Fibroblast of gingiva (primary cell): ENCODE results near the gene KDM7A.

Experiments
- DNase-seq: peaks from one replicate; pipeline ENCODE4 v3.0.0-alpha.2; 2011; ENCODE audit warnings: low read depth

KDM7A gene

DNA sequence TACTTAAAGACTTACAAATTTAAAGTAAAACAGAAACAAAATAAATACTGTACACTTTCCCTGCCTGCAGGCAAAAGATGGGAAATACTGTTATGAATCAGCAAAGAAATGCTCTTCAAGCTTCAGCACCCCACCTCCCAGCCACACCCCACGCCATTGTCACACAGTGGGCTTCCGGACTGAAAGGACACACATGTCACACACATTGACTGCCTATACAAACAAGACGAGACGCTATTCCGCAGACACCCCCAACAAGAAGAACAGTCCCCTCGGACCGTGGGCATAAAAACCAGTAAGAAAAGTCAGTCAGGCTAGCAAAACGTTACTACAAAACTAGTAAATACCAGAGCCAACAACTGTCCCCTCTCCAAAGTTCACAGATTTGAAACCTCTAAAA, 91.8 kb downstream of the KDM7A start:
- DNase-seq = no peak

GRCh38 chr7:140084142-140084655, 92.6 kb downstream of the KDM7A start:
- DNase-seq = no peak

DNA sequence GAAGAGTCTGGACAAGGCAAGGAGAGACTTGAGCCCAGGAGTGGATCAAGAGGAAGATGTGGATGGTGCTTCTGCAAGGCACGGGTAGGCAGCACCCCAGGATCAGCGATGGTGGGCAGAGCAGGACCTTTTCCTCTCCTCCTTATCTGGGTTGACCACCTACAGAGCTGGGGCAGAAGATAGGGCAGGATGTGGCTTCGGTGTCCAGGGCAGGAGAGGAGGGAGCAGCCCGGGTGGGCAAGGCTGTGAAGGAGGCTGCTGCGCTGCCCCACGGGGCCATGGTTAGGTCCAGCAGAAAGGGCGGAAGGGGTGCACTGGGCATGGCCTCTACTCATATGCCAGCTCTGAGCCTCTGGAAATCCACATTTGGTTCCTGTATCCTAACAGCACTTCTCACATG, 94.0 kb downstream of the KDM7A start:
- no peak for DNase-seq

GRCh38 chr7:140081774-140082425, 94.9 kb downstream of the KDM7A start:
- no peak for DNase-seq

- no peak for DNase-seq
These were observed 95.9 kb downstream of the KDM7A start for GRCh38 chr7:140080919-140081318.

- no peak for DNase-seq
These were observed 97.7 kb downstream of the KDM7A start for GRCh38 chr7:140079121-140079536.

DNA sequence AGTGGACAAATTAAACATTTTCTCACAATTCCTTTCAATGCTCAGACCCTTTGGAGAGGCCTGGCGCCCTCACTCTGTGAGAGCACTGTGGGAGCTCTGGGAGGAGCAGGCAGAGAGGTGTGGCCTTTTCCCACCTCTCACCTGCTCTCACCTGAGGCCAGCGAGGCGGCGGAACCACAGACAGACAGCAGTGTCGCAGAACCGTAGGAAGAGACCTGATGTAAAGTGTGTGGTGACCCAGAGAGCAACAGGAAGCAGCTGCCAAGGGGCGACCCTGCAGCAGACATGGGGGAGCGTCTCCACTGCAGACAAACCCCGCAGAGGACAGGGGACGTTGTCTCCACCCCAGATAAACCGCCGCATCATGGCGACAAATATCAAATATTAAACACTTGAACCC, 98.4 kb downstream of the KDM7A start:
- DNase-seq = no peak

GRCh38 chr7:140074780-140075179, 102.0 kb downstream of the KDM7A start:
- DNase-seq = peak; percentile 35

DNA sequence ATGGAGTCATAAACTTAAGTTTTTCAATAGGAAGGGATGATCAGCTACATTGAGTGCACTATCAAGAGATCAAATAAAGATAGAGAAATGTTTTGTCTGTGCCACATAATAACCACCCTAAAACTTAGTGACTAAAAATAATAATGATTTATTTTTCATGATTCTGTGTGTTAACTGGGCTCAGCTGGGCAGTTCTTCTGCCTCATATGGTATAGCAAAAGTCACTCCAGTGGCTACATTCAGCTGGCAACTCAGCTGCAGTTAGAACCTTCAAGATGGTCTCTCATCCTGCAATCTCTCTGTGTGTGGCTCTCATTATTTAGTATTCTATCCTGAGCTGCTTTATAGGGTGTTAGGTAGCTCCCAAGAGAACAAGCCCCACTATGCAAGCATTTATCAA, 106.2 kb downstream of the KDM7A start:
- DNase-seq = no peak

GRCh38 chr7:140069298-140069949, 107.4 kb downstream of the KDM7A start:
- DNase-seq = no peak

- DNase-seq = no peak
These were observed 108.8 kb downstream of the KDM7A start for GRCh38 chr7:140068033-140068432.

- no peak for DNase-seq
These were observed 109.7 kb downstream of the KDM7A start for GRCh38 chr7:140067052-140067451.

GRCh38 chr7:140062528-140063299, 114.1 kb downstream of the KDM7A start, which contains the start of gene PARP12:
TSS of gene PARP12 (minus strand) at chr7:140062951. CDS start at chr7:140062847, 104 bp downstream.
- DNase-seq = peak; percentile 81

DNA sequence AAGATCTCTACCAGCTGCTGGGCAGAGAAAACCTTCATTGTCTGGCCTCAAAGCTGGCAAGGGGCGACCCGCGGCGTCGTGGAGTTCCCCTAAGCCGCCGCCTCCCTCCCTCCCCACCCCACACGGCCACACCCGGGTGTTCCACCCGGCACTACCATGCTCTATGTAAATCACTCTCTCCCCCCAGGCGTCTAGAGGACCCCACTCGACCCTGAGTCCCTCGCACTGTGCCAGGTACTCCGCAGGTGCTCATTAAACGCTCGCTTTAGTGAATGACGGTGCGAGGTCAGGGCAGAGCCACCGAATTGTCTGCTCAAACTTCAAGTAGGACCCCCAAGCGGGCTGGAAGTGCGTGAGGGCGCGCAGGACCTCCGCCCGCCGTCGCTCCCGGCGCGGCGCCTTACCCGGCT, 114.7 kb downstream of the KDM7A start:
- no peak for DNase-seq

DNA sequence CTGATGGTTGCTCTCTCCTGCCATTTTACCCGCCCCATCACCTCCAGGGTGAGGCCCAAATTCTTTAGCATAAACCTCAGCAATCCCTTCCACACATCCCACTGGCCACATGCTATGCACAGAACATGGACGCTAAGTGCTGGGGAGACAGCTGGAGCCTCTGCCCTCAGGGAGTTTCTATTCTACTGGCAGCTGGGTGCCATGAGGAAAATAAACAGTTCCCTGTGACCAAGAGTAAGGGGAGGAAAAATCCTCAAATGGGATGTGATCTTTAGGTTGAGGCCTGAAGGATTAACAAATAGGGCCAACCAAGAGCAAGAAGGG, 115.2 kb downstream of the KDM7A start:
- no peak for DNase-seq

GRCh38 chr7:140060788-140061606, 115.8 kb downstream of the KDM7A start:
- DNase-seq = no peak

DNA sequence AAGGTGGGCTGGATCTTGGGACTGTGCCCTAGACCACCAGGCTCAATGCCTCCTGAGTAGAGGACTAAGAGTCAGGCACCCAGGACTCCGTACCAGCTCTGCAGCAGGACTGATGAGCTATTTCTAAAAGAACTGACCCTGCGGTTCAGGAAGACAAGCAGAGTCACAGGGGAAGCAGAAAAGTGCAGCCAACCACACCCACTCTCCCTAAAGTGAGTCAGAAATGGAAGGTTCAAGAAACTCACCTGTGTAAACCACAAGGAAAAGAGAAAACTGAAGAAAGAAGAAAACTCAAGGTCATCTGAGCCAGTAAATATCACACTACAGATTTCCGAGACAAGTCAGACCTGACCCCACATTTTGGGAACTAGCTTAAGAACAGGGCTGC, 116.5 kb downstream of the KDM7A start:
- no peak for DNase-seq

- DNase-seq = peak; percentile 24
These were observed 117.2 kb downstream of the KDM7A start for GRCh38 chr7:140059273-140060242.

DNA sequence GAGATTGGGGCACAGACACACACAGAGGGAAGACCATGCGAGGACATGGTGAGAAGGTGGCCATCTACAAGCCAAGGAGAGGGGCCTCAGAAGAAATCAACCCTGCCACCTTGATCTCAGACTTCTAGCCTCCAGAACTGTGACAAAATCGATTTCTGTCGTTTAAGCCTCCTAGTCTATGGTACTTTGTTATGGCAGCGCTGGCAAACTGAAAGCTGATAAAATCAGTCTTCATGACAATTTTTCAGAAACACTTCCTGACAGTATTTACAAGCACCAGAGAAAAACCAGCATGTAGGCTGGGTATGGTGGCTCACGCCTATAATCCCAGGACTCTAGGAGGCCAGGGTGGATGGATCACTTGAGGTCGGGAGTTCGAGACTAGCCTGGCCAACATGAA, 118.3 kb downstream of the KDM7A start:
- no peak for DNase-seq

DNA sequence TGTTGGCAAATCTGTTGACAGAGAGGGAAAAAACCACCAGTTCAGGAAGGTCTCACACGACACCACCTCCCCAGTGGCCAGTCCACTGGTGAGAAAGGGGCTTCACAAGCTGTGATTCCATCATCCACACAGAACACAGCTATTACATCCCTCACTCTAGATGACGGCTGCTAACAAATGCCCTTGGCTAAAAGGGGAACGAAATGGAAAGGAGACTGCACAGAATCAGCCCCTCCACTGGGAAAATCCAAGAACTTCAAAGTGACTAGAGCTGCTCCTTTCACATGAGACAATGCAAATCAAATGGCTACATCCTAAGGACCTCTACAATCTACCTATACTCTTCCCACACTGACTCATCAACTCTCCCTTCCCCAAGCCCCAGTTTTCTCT, 119.6 kb downstream of the KDM7A start:
- DNase-seq = no peak
